RWPE1 (cell line): ENCODE data around the gene SAMD8.
A peak's percentile ranks its signal among the peaks of the same experiment; 100 is the strongest.
"Not testable (repeated sequence)": the region's sequence is repeated elsewhere in the genome, so short reads cannot be mapped to it uniquely, and the experiment has no call there.

Experiments used
- CTCF ChIA-PET: fragments of 350-600 bp; sonication (Branson Sonifier 250); formaldehyde crosslinking; extraction: SDS; loops from one replicate; lab custom pipeline; 2021; lab: Yijun Ruan, JAX
- POLR2A ChIA-PET: fragments of 400-600 bp; formaldehyde crosslinking; extraction: SDS; loops from one replicate; lab custom pipeline; 2020; ENCODE audit warnings: antibody characterized with exemption; ENCODE audit not compliant: low non-redundant PET; lab: Yijun Ruan, JAX
- DNase-seq: peaks from one replicate; pipeline ENCODE4 v3.0.0; 2012; ENCODE audit warnings: low spot score
- H3K27ac ChIP-seq: fragments of 450-650 bp; 2 replicates; pipeline ENCODE4 v1.5.1; 2017
- TF ChIP-seq, protein P1 (sequence below): fragments of 450-650 bp; conservative IDR thresholded peaks from 2 replicates; pipeline ENCODE4 v1.5.1; 2017; ENCODE audit warnings: low read depth, mild to moderate bottlenecking

SAMD8 gene

DNA sequence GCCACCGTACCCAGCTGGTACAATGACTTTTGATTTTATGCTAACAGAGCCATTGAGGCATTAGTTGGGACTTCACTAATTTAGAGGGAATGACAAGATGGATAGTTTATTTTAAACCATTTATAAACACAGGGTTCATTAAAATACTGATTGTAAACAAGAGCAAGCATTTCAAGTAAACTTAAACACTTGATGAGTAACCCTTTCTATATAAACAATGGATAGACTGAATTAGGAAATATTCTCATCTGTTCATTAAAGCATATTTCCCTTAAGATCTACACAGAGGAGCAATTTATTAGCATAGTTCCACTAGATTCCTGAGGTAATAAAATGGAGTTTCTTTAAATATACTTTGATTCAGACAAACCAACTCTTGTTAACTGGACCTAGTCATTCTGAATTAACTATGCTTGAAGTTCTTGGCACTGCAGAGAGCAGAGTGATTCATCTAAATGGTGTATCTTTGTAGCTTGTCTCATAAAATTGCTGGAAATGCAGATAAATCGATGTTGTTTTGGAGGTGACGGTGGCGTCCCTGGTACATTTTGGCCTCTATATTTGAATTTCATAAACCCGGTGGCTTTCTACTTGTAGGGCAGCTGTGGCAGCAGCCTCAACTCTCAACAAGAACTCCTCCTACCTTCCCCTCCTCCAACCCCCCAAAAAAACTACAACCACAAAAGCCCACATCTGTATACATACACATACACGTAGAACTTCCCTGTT, 83.7 kb downstream of the SAMD8 start:
- peak overlapping the region; percentile 91 for H3K27ac ChIP-seq
- CTCF ChIA-PET: interaction anchor here (0.6 kb wide), 2 partner anchors 16 to 25 kb away, joined by 5 read pairs; no protein-coding TSS in a partner anchor
- TF ChIP-seq, protein P1, sequence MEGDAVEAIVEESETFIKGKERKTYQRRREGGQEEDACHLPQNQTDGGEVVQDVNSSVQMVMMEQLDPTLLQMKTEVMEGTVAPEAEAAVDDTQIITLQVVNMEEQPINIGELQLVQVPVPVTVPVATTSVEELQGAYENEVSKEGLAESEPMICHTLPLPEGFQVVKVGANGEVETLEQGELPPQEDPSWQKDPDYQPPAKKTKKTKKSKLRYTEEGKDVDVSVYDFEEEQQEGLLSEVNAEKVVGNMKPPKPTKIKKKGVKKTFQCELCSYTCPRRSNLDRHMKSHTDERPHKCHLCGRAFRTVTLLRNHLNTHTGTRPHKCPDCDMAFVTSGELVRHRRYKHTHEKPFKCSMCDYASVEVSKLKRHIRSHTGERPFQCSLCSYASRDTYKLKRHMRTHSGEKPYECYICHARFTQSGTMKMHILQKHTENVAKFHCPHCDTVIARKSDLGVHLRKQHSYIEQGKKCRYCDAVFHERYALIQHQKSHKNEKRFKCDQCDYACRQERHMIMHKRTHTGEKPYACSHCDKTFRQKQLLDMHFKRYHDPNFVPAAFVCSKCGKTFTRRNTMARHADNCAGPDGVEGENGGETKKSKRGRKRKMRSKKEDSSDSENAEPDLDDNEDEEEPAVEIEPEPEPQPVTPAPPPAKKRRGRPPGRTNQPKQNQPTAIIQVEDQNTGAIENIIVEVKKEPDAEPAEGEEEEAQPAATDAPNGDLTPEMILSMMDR: no peak
- POLR2A ChIA-PET: interaction anchor here (0.6 kb wide), 1 partner anchor 15 kb away, joined by 3 read pairs; the partner anchor contains the start of gene VDAC2
- DNase-seq: no peak

DNA sequence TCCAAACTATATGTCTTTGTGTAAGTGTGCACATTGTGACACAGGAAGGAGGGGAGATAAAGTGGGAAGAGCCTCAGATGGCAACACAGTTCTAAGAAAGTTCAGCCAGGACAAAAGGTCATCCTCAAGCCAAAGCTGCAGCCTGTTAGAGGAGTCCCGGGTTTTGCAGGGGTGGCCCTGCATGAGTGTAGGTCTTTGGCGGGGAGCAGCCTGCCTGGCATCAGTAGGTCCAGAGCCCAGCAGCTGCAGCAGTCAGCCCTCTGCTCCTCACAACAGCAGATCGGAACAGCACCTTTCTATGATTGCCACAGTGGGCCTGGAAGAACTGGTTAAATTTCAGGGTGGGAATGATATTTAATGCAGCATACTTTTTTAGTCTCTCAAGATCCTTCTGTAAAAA, 85.6 kb downstream of the SAMD8 start:
- CTCF ChIA-PET: interaction anchor here (0.7 to 1.1 kb wide), 3 partner anchors 34 to 78 kb away, joined by 3 read pairs; no protein-coding TSS in a partner anchor

DNA sequence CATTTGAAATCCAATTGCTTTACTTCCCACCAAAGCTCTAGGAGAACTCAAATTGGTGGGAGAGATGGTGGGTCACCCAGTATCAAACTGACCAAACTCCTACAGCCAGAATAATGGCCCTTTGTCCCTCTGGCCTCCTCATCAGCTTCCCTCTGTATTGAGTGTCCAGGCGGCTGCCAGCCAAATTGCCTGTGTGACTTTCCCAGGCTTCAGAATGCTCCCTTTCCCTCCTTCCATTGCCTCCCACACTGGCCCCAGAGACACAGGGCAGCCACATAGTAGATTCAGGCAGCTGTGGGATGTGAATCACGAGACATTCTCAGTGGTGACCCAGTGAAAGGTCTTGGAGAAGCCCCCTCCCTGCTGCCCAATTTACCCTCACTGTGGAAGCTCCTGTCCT, 86.5 kb downstream of the SAMD8 start:
- no peak for DNase-seq
- ChIA-PET CTCF (interaction anchor here (0.6 to 1.0 kb wide), 3 partner anchors 10 to 44 kb away, joined by 3 to 4 read pairs (median 4); no protein-coding TSS in a partner anchor), POLR2A (no interaction called here)
- TF ChIP-seq, protein P1: no peak
- peak overlapping the region; percentile 72; the same call in 1 of the 2 replicates for H3K27ac ChIP-seq

More for the DNA sequence above, 85.6 kb downstream of the SAMD8 start:
- TF ChIP-seq, protein P1: no peak
- POLR2A ChIA-PET: no interaction called here
- H3K27ac ChIP-seq: peak overlapping the region; percentile 79
- no peak for DNase-seq

DNA sequence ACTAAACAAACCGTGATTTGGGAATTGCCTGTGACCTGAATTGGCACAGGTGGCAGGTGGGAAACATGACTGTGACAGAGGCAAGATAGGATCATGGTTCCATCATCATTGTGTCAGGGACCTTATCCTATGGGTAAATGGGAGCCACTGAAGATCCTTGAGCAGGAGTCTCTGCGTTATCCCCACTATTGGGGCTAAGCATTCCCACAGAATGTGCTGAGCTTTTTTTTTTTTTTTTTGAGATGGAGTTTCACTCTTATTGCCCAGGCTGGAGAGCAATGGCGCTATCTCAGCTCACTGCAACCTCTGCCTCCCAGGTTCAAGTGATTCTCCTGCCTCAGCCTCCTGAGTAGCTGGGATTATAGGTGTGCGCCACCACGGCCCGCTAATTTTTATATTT, 88.5 kb downstream of the SAMD8 start:
- ChIA-PET POLR2A (interaction anchor here (1.3 kb wide), 1 partner anchor 11 kb away, joined by 8 read pairs; the partner anchor contains the start of gene VDAC2), CTCF (interaction anchor here (0.7 to 1.8 kb wide), 2 partner anchors 31 to 342 kb away, joined by 4 to 10 read pairs; no protein-coding TSS in a partner anchor)
- peak overlapping the region; percentile 99 for H3K27ac ChIP-seq
- DNase-seq: not testable (repeated sequence)

DNA sequence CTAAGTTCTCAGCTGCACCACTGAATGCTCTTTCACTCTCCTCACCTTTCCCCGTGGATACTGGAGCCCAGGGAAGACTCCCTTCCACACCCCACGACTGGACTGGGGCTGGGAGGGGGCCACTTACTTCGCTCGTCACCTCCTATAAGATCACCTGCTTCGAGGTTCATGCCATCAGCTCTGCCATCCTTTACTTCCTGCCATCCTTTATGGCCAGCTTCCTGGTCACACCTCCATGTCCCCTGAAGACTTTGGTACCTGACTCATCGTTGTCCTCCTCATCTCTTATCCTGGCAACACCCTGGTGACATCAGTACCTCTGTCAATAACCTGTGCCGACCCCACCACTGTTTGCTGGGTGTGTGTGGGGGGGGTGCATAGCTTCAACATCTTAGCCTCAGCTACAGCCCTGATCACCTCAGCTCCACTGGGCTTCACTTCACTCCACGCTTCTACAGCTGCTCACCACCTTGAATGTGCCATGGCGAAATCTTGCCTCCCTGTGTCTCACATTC, 90.4 kb downstream of the SAMD8 start:
- CTCF ChIA-PET: interaction anchor here (0.6 kb wide), 1 partner anchor 8 kb away, joined by 6 read pairs; no protein-coding TSS in a partner anchor
- DNase-seq: no peak
- H3K27ac ChIP-seq: peak overlapping the region; percentile 99
- TF ChIP-seq, protein P1: no peak
- POLR2A ChIA-PET: no interaction called here

DNA sequence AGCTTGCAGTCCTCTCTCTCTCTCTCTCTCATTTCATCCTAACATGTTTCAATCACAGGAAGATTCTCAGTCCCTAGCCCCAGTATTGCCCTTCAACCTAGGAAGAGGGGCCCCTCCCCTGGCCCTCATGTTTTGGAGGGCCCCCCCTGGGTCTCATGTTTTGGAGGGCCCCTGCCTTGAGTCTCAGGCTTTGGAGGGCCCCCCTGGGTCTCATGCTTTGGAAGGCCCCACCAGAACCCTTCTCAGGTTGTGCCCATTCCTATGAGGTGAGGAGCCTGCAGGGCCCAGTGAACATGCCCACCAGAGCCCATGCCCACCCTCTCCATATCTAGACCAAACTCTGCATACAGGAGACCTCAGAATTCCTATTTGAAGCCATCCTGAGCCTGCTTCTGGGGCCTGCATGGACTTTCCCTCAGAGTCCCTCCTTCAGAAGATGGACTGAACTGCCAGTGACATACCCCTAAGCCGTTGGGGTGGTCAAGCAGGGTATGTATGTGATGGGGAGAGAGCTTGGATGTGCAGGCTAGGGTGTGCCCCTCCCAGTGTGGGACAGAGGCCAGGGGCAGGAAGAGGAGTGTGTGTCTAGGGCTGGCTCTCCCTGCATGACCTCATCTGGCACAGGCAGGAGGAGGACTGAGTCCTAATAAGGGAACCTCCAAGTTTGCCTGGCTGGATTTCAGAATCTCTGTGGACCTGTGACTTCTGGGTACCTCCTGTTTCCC, 91.0 kb downstream of the SAMD8 start:
- ChIA-PET POLR2A (no interaction called here), CTCF (interaction anchor here (0.6 kb wide), 1 partner anchor 9 kb away, joined by 6 read pairs; no protein-coding TSS in a partner anchor)
- peak; percentile 45 for DNase-seq
- H3K27ac ChIP-seq: peak overlapping the region; percentile 99
- TF ChIP-seq, protein P1: no peak

DNA sequence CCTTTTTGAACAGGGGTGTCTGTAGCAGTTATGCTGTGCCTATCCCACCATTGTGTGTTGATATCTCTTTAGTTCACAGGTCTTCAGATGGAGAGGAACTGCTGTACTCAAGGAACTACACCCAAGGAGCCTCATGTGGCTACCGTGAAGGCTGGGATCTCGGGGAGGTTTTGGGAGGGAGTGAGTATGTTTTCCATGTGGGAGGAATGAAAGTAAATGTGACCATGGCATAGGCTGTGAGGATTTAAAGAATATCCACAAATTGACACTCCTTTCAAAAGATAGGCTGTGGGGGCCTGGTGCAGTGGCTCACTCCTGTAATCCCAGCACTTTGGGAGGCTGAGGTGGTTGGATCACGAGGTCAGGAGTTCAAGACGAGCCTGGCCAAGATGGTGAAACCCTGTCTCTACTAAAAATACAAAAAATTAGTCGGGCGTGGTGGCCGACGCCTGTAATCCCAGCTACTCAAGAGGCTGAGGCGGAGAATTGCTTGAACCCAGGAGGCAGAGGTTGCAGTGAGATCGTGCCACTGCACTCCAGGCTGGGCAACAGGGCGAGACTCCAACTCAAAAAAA, 91.7 kb downstream of the SAMD8 start:
- DNase-seq, CTCF ChIA-PET: not testable (repeated sequence)
- POLR2A ChIA-PET: interaction anchor here (1.0 kb wide), 1 partner anchor 15 kb away, joined by 6 read pairs; no protein-coding TSS in a partner anchor
- peak overlapping the region; percentile 99 for H3K27ac ChIP-seq
